ENCODE results near the gene MOB1B. TPM values are rescaled to one million over a fixed set of nuclear protein-coding genes. Genes with fewer than 3 reads are reported as not detected.
"Not testable (repeated sequence)": the region's sequence is repeated elsewhere in the genome, so short reads cannot be mapped to it uniquely, and the experiment has no call there.

MOB1B gene
- total and polyA plus RNA-seq, 2 experiments from 2014 or later, result 7.5 to 10.2 TPM

- TF ChIP-seq EZH2 (IDR thresholded peaks at IDR 0.05; ENCODE audit: insufficient read depth, poor library complexity, severe bottlenecking), result no peak
- no peak for TF ChIP-seq EZH2phosphoT487 (IDR thresholded peaks at IDR 0.05; ENCODE audit: insufficient read depth, low read depth)
- no peak overlapping the region for H3K4me2 ChIP-seq (ENCODE audit: unreplicated experiment)
- no peaks in the 10 kb centered on the region for H3K27me3 ChIP-seq (replicated peaks; ENCODE audit: insufficient read depth)
- H3K27ac ChIP-seq, result no peak overlapping the region
- no peaks in the 10 kb centered on the region for H4K20me1 ChIP-seq (ENCODE audit: insufficient read depth)
- H3K9me2 ChIP-seq (ENCODE audit: insufficient read depth), result no peaks in the 10 kb centered on the region
- H3K9me3 ChIP-seq (ENCODE audit: low read depth), result no peaks in the 10 kb centered on the region
- in situ Hi-C loops (cut with MboI), result no loop called here
- H3K36me3 ChIP-seq (ENCODE audit: low read depth), result no peaks in the 10 kb centered on the region
- H3K4me1 ChIP-seq (ENCODE audit: insufficient read depth), result no peaks in the 10 kb centered on the region
- 74 to 75% methylated on average over 7 of the region's 7 CpGs for WGBS, 2 experiments (ENCODE audit: low coverage in 1 of 2, low lambda C conversion rate in 2 of 2, missing lambda C conversion rate in 2 of 2)
- no peak overlapping the region for H2AFZ ChIP-seq
- H3K9ac ChIP-seq, result no peak overlapping the region
- H3K79me2 ChIP-seq (ENCODE audit: insufficient read depth), result no peaks in the 10 kb centered on the region
- H3K4me3 ChIP-seq, result no peak overlapping the region
- DNase-seq, result no peak
- no peaks in the 10 kb centered on the region for H3F3A ChIP-seq (ENCODE audit: insufficient read depth)
Measured at GRCh38 chr4:70893790-70894189, 8.4 kb upstream of the MOB1B start.

GRCh38 chr4:70895405-70895804 lies 6.8 kb upstream of the MOB1B start:
- Histone ChIP-seq H3K4me3 (no peak overlapping the region), H4K20me1 (ENCODE audit: insufficient read depth) (no peaks in the 10 kb centered on the region), H3K9ac (no peak overlapping the region), H3F3A (ENCODE audit: insufficient read depth) (no peaks in the 10 kb centered on the region), H3K79me2 (ENCODE audit: insufficient read depth) (no peaks in the 10 kb centered on the region), H3K27me3 (replicated peaks; ENCODE audit: insufficient read depth) (no peaks in the 10 kb centered on the region), H3K9me2 (ENCODE audit: insufficient read depth) (no peaks in the 10 kb centered on the region), H3K9me3 (ENCODE audit: low read depth) (no peaks in the 10 kb centered on the region), H3K4me2 (ENCODE audit: unreplicated experiment) (no peak overlapping the region), H3K27ac (no peak overlapping the region), H3K4me1 (ENCODE audit: insufficient read depth) (no peaks in the 10 kb centered on the region), H3K36me3 (ENCODE audit: low read depth) (no peaks in the 10 kb centered on the region), H2AFZ (no peak overlapping the region)
- WGBS, 2 experiments (ENCODE audit: low coverage in 1 of 2, low lambda C conversion rate in 2 of 2, missing lambda C conversion rate in 2 of 2), result 36% methylated on average over 2 of the region's 2 CpGs
- TF ChIP-seq EZH2phosphoT487 (IDR thresholded peaks at IDR 0.05; ENCODE audit: insufficient read depth, low read depth), result no peak
- TF ChIP-seq EZH2 (IDR thresholded peaks at IDR 0.05; ENCODE audit: insufficient read depth, poor library complexity, severe bottlenecking), result no peak
- peak; percentile 43 for DNase-seq
- in situ Hi-C loops (cut with MboI), result no loop called here

- no peak overlapping the region for H3K9ac ChIP-seq
- H3K36me3 ChIP-seq (ENCODE audit: low read depth), result no peaks in the 10 kb centered on the region
- 29 to 30% methylated on average over 5 of the region's 5 CpGs for WGBS, 2 experiments (ENCODE audit: low coverage in 1 of 2, low lambda C conversion rate in 2 of 2, missing lambda C conversion rate in 2 of 2)
- TF ChIP-seq EZH2phosphoT487 (IDR thresholded peaks at IDR 0.05; ENCODE audit: insufficient read depth, low read depth) (no peak), EZH2 (IDR thresholded peaks at IDR 0.05; ENCODE audit: insufficient read depth, poor library complexity, severe bottlenecking) (no peak)
- no peak overlapping the region for H3K4me3 ChIP-seq
- no peaks in the 10 kb centered on the region for H3K4me1 ChIP-seq (ENCODE audit: insufficient read depth)
- H3K79me2 ChIP-seq (ENCODE audit: insufficient read depth), result no peaks in the 10 kb centered on the region
- H3K9me2 ChIP-seq (ENCODE audit: insufficient read depth), result no peaks in the 10 kb centered on the region
- in situ Hi-C loops (cut with MboI), result no loop called here
- no peak for DNase-seq
- H4K20me1 ChIP-seq (ENCODE audit: insufficient read depth), result no peaks in the 10 kb centered on the region
- no peaks in the 10 kb centered on the region for H3K9me3 ChIP-seq (ENCODE audit: low read depth)
- H3K27me3 ChIP-seq (replicated peaks; ENCODE audit: insufficient read depth), result no peaks in the 10 kb centered on the region
- H3K27ac ChIP-seq, result no peak overlapping the region
- no peaks in the 10 kb centered on the region for H3F3A ChIP-seq (ENCODE audit: insufficient read depth)
- no peak overlapping the region for H2AFZ ChIP-seq
- H3K4me2 ChIP-seq (ENCODE audit: unreplicated experiment), result no peak overlapping the region
Measured at GRCh38 chr4:70895811-70896491, 6.2 kb upstream of the MOB1B start.

GRCh38 chr4:70898581-70898980 lies 3.6 kb upstream of the MOB1B start:
- H3K4me3 ChIP-seq; H3K4me2 ChIP-seq (ENCODE audit: unreplicated experiment); H3K9ac ChIP-seq; H3K27me3 ChIP-seq (replicated peaks; ENCODE audit: insufficient read depth); H3K9me2 ChIP-seq (ENCODE audit: insufficient read depth); H3F3A ChIP-seq (ENCODE audit: insufficient read depth); H3K27ac ChIP-seq; DNase-seq; H4K20me1 ChIP-seq (ENCODE audit: insufficient read depth); H2AFZ ChIP-seq; in situ Hi-C loops (cut with MboI); H3K4me1 ChIP-seq (ENCODE audit: insufficient read depth); H3K36me3 ChIP-seq (ENCODE audit: low read depth); H3K9me3 ChIP-seq (ENCODE audit: low read depth): not testable (repeated sequence)
- peaks cover 11% of the 10 kb centered on the region for H3K79me2 ChIP-seq (ENCODE audit: insufficient read depth)
- WGBS, 2 experiments (ENCODE audit: low coverage in 1 of 2, low lambda C conversion rate in 2 of 2, missing lambda C conversion rate in 2 of 2), result 94 to 97% methylated on average over 6 of the region's 6 CpGs

- WGBS, 2 experiments (ENCODE audit: low coverage in 1 of 2, low lambda C conversion rate in 2 of 2, missing lambda C conversion rate in 2 of 2), result 5 to 9% methylated on average over 8 of the region's 8 CpGs
Measured at GRCh38 chr4:70901607-70901983, 574 bp upstream of the MOB1B start.

More at GRCh38 chr4:70901607-70901983, 574 bp upstream of the MOB1B start:
- H4K20me1 ChIP-seq (ENCODE audit: insufficient read depth), result no peaks in the 10 kb centered on the region
- H3K4me1 ChIP-seq (ENCODE audit: insufficient read depth), result peaks cover 4% of the 10 kb centered on the region; the same call in 1 of the 2 replicates
- TF ChIP-seq EZH2 (IDR thresholded peaks at IDR 0.05; ENCODE audit: insufficient read depth, poor library complexity, severe bottlenecking) (no peak), EZH2phosphoT487 (IDR thresholded peaks at IDR 0.05; ENCODE audit: insufficient read depth, low read depth) (no peak)
- H3K4me2 ChIP-seq (ENCODE audit: unreplicated experiment), result peak overlapping the region; percentile 95
- H3K27me3 ChIP-seq (replicated peaks; ENCODE audit: insufficient read depth), result no peaks in the 10 kb centered on the region
- in situ Hi-C loops (cut with MboI), result no loop called here
- H3K79me2 ChIP-seq (ENCODE audit: insufficient read depth), result peaks cover 41% of the 10 kb centered on the region
- H3K9me2 ChIP-seq (ENCODE audit: insufficient read depth), result no peaks in the 10 kb centered on the region
- peak overlapping the region; percentile 89 for H3K4me3 ChIP-seq
- peak overlapping the region; percentile 100 for H2AFZ ChIP-seq
- H3K9me3 ChIP-seq (ENCODE audit: low read depth), result no peaks in the 10 kb centered on the region
- H3K27ac ChIP-seq, result peak overlapping the region; percentile 68
- no peaks in the 10 kb centered on the region for H3K36me3 ChIP-seq (ENCODE audit: low read depth)
- DNase-seq, result no peak
- H3K9ac ChIP-seq, result peak overlapping the region; percentile 86
- H3F3A ChIP-seq (ENCODE audit: insufficient read depth), result peaks cover 9% of the 10 kb centered on the region; the same call in 1 of the 2 replicates

All from GM23248 (cell line).